Measurements from ENCODE around the gene PPCDC. TPM values are rescaled to one million over a fixed set of nuclear protein-coding genes. Genes with fewer than 3 reads are reported as not detected.
A peak's percentile ranks its signal among the peaks of the same experiment; 100 is the strongest.
"Not testable (repeated sequence)": the region's sequence is repeated elsewhere in the genome, so short reads cannot be mapped to it uniquely, and the experiment has no call there.

PPCDC gene
- total and polyA plus RNA-seq, 5 donors, result 4.7 to 12.6 (median 5.7) TPM

DNA sequence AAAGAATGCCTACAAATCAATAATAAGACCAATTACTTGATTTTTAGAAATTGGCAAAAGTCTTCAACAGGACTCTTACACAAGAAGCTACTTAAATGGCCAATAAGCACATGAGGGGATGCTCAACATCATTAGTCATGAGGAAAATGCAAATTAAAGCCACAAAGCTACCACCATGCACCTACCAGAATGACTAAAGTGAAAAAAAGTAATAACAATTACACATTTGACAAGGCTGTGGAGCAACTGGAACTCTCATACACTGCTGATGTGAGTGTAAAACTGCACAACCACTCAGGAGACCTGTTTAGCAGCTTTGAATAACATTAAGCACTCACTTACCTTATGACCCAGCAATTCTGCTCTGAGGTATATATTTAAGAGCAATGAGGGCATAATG, 68.4 kb downstream of the PPCDC start:
- intact Hi-C loops (cut with DNase I), result no loop called here
- Histone ChIP-seq H3K9me3 (ENCODE audit: control insufficient read depth, low read length) (no peaks in the 10 kb centered on the region), H3K4me1 (ENCODE audit: control insufficient read depth, insufficient read depth, low read length) (no peaks in the 10 kb centered on the region), H3K27ac (ENCODE audit: low read length) (no peak overlapping the region), H3K27me3 (ENCODE audit: control insufficient read depth, insufficient read depth) (no peaks in the 10 kb centered on the region), H3K4me3 (ENCODE audit: low read length) (no peak overlapping the region)
- DNase-seq (no peak), ATAC-seq (no peak)

- intact Hi-C loops (cut with DNase I); ATAC-seq: not testable (repeated sequence)
- WGBS, result 95% methylated on average over 4 of the region's 4 CpGs
Observed at GRCh38 chr15:75094961-75095478, 71.6 kb downstream of the PPCDC start.

GRCh38 chr15:75095594-75095993, 72.2 kb downstream of the PPCDC start:
- no peak for ATAC-seq

More at GRCh38 chr15:75094961-75095478, 71.6 kb downstream of the PPCDC start:
- H3K9me3 ChIP-seq (ENCODE audit: control insufficient read depth, low read length); H3K27me3 ChIP-seq (ENCODE audit: control insufficient read depth, insufficient read depth); H3K4me1 ChIP-seq (ENCODE audit: control insufficient read depth, insufficient read depth, low read length); H3K27ac ChIP-seq (ENCODE audit: low read length); DNase-seq; H3K4me3 ChIP-seq (ENCODE audit: low read length): not testable (repeated sequence)

DNA sequence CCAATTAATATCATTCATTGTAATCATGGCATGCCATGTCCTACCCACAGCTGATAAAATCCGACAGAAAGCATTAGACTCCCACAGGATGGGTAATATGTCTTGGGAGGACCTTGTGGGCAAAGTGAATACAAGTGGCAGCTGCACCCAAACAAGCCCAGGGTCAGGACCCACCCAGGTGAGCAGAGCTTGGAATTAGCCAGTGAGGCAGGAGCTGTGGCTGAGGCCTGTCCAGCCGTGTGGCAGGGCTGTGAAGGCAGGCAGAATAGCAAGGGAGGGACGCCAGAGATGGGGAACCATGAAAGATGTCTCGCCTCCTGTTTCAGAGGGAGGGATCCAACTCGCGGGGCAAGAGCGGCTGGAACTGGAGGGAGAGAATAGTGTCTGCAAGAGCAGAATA, 74.5 kb downstream of the PPCDC start:
- DNase-seq (no peak), ATAC-seq (no peak)
- intact Hi-C loops (cut with DNase I), result no loop called here

More at GRCh38 chr15:75095594-75095993, 72.2 kb downstream of the PPCDC start:
- Histone ChIP-seq H3K27me3 (ENCODE audit: control insufficient read depth, insufficient read depth) (no peaks in the 10 kb centered on the region), H3K27ac (ENCODE audit: low read length) (no peak overlapping the region), H3K4me1 (ENCODE audit: control insufficient read depth, insufficient read depth, low read length) (no peaks in the 10 kb centered on the region), H3K4me3 (ENCODE audit: low read length) (no peak overlapping the region), H3K9me3 (ENCODE audit: control insufficient read depth, low read length) (no peaks in the 10 kb centered on the region)
- DNase-seq, result no peak
- intact Hi-C loops (cut with DNase I), result no loop called here
- WGBS, result 80% methylated on average over 4 of the region's 4 CpGs

GRCh38 chr15:75098404-75098803, 75.0 kb downstream of the PPCDC start:
- H3K27ac ChIP-seq (ENCODE audit: low read length), result no peak overlapping the region
- ATAC-seq (peak in 1 of 2 donors; percentile 11), DNase-seq (no peak)
- H3K4me1 ChIP-seq (ENCODE audit: control insufficient read depth, insufficient read depth, low read length), result no peaks in the 10 kb centered on the region
- no peaks in the 10 kb centered on the region for H3K9me3 ChIP-seq (ENCODE audit: control insufficient read depth, low read length)
- H3K4me3 ChIP-seq (ENCODE audit: low read length), result no peak overlapping the region
- intact Hi-C loops (cut with DNase I), result no loop called here
- H3K27me3 ChIP-seq (ENCODE audit: control insufficient read depth, insufficient read depth), result no peaks in the 10 kb centered on the region
- WGBS, result 93% methylated on average over 4 of the region's 4 CpGs

More for the DNA sequence above, 74.5 kb downstream of the PPCDC start:
- Histone ChIP-seq H3K9me3 (ENCODE audit: control insufficient read depth, low read length) (no peaks in the 10 kb centered on the region), H3K27ac (ENCODE audit: low read length) (no peak overlapping the region), H3K4me1 (ENCODE audit: control insufficient read depth, insufficient read depth, low read length) (no peaks in the 10 kb centered on the region), H3K4me3 (ENCODE audit: low read length) (no peak overlapping the region), H3K27me3 (ENCODE audit: control insufficient read depth, insufficient read depth) (no peaks in the 10 kb centered on the region)
- WGBS, result 83% methylated on average over 7 of the region's 7 CpGs

Other genes starting within 250 kb of the PPCDC start
- gene CSK, start 241.5 kb upstream of the PPCDC start, total RNA-seq, result 10 to 100 TPM; 52.9 to 68.3 (median 60.9) TPM
- 44.3 TPM for gene CSK, start 241.5 kb upstream of the PPCDC start, polyA plus RNA-seq
- gene LMAN1L, start 210.8 kb upstream of the PPCDC start, total RNA-seq, result 100 to 1,000 TPM in 3 of 4 donors, 10 to 100 TPM in 1; 66.2 to 216 (median 131) TPM
- gene LMAN1L, start 210.8 kb upstream of the PPCDC start, polyA plus RNA-seq, result 84.7 TPM
- gene CPLX3, start 197.0 kb upstream of the PPCDC start, total RNA-seq, result 10 to 100 TPM; 13.0 to 31.0 (median 20.9) TPM
- gene CPLX3, start 197.0 kb upstream of the PPCDC start, polyA plus RNA-seq, result 13.3 TPM
- gene ULK3, start 180.4 kb upstream of the PPCDC start, total RNA-seq, result 10 to 100 TPM; 34.9 to 49.3 (median 45.9) TPM
- gene ULK3, start 180.4 kb upstream of the PPCDC start, polyA plus RNA-seq, result 35.0 TPM
- 10 to 100 TPM; 52.2 to 67.1 (median 61.7) TPM for gene SCAMP2, start 150.2 kb upstream of the PPCDC start, total RNA-seq
- 36.1 TPM for gene SCAMP2, start 150.2 kb upstream of the PPCDC start, polyA plus RNA-seq
- 10 to 100 TPM; 39.1 to 59.8 (median 47.7) TPM for gene MPI, start 133.5 kb upstream of the PPCDC start, total RNA-seq
- gene MPI, start 133.5 kb upstream of the PPCDC start, polyA plus RNA-seq, result 47.9 TPM
- gene FAM219B, start 116.7 kb upstream of the PPCDC start, total RNA-seq, result 100 to 1,000 TPM; 108 to 128 (median 121) TPM
- 44.9 TPM for gene FAM219B, start 116.7 kb upstream of the PPCDC start, polyA plus RNA-seq
- 100 to 1,000 TPM; 802 to 917 (median 853) TPM for gene COX5A, start 85.5 kb upstream of the PPCDC start, total RNA-seq
- 2,062 TPM for gene COX5A, start 85.5 kb upstream of the PPCDC start, polyA plus RNA-seq
- gene RPP25, start 66.8 kb upstream of the PPCDC start, total RNA-seq, result 1 to 10 TPM; 5.3 to 8.1 (median 6.3) TPM
- gene RPP25, start 66.8 kb upstream of the PPCDC start, polyA plus RNA-seq, result 3.5 TPM
- 10 to 100 TPM in 1 of 4 donors, 1 to 10 TPM in 3; 4.5 to 10.2 (median 7.4) TPM for gene SCAMP5, start 28.0 kb upstream of the PPCDC start, total RNA-seq
- gene SCAMP5, start 28.0 kb upstream of the PPCDC start, polyA plus RNA-seq, result 4.7 TPM
- 10 to 100 TPM in 2 of 4 donors, 1 to 10 TPM in 2; 7.4 to 12.7 (median 9.1) TPM for gene C15orf39, start 178.3 kb downstream of the PPCDC start, total RNA-seq
- gene C15orf39, start 178.3 kb downstream of the PPCDC start, polyA plus RNA-seq, result 5.3 TPM
- not detected for gene GOLGA6C, start 234.7 kb downstream of the PPCDC start, total RNA-seq
- not detected for gene GOLGA6C, start 234.7 kb downstream of the PPCDC start, polyA plus RNA-seq

Data from right cardiac atrium (tissue), 5 donors.